ENCODE data around the gene KLF9. TPM values are rescaled to one million over a fixed set of nuclear protein-coding genes. Genes with fewer than 3 reads are reported as not detected.

KLF9 gene
- total RNA-seq, 4 donors from 2014 or later = 71.5 to 198 (median 104) TPM

DNA sequence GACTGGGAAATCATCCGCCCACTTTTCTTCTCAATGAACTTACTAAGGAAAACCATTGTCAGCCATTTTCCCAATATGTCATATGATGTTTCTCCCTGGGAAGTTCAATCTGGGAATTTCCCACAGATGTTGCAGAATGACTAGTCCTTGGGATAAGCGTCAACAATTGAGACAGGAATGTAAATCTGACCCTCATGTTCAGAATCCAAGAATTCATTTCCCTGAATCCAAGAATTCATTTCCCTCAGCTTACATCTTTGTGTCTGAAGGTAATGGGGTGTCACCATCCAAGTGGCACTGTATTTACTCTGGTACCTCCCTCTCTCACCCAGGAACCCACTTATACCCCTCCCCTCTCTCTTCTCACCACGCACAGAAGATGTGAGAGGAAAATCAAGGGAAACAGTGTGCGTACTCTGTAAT is 7.4 kb downstream of the KLF9 start:
- TF ChIP-seq, protein P1, sequence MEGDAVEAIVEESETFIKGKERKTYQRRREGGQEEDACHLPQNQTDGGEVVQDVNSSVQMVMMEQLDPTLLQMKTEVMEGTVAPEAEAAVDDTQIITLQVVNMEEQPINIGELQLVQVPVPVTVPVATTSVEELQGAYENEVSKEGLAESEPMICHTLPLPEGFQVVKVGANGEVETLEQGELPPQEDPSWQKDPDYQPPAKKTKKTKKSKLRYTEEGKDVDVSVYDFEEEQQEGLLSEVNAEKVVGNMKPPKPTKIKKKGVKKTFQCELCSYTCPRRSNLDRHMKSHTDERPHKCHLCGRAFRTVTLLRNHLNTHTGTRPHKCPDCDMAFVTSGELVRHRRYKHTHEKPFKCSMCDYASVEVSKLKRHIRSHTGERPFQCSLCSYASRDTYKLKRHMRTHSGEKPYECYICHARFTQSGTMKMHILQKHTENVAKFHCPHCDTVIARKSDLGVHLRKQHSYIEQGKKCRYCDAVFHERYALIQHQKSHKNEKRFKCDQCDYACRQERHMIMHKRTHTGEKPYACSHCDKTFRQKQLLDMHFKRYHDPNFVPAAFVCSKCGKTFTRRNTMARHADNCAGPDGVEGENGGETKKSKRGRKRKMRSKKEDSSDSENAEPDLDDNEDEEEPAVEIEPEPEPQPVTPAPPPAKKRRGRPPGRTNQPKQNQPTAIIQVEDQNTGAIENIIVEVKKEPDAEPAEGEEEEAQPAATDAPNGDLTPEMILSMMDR (IDR thresholded peaks at IDR 0.05) = no peak
- TF ChIP-seq POLR2A (IDR thresholded peaks at IDR 0.05) = no peak
- intact Hi-C loops (cut with DNase I; ENCODE audit: low total_unique reads) = no loop called here
- 55 to 58% methylated on average over 4 of the region's 4 CpGs for WGBS, 2 donors
- no peak for DNase-seq (ENCODE audit: low spot score in 2 of 2)
- no peak overlapping the region for H3K4me3 ChIP-seq (ENCODE audit: low read depth, poor library complexity, severe bottlenecking)

DNA sequence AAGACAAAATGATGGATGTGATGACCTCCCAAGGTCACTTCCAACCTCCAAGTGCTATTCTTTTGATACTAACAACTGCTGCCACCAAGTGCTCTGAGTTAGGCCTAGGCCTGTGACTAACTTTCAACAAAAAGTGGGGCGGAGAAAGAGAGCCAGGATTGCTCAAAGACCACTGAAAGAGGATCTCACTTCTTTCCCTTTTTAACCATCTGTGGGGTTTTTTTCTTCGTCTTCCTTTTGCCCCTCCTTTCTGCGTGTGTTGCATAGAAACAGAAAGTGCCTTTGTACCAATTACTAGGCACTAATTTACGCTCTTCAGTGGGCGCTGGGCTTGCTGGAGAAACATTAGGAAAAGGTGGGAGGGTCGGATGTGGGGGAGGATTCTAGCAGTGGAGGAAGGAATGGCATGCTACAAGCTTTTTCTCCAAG is 8.0 kb downstream of the KLF9 start:
- H3K4me3 ChIP-seq (ENCODE audit: low read depth, poor library complexity, severe bottlenecking) = no peak overlapping the region
- WGBS, 2 donors = 47 to 63% methylated on average over 6 of the region's 6 CpGs
- no peak for DNase-seq (ENCODE audit: low spot score in 2 of 2)
- TF ChIP-seq, protein P1 (IDR thresholded peaks at IDR 0.05) = no peak
- TF ChIP-seq POLR2A (IDR thresholded peaks at IDR 0.05) = no peak
- intact Hi-C loops (cut with DNase I; ENCODE audit: low total_unique reads) = no loop called here

DNA sequence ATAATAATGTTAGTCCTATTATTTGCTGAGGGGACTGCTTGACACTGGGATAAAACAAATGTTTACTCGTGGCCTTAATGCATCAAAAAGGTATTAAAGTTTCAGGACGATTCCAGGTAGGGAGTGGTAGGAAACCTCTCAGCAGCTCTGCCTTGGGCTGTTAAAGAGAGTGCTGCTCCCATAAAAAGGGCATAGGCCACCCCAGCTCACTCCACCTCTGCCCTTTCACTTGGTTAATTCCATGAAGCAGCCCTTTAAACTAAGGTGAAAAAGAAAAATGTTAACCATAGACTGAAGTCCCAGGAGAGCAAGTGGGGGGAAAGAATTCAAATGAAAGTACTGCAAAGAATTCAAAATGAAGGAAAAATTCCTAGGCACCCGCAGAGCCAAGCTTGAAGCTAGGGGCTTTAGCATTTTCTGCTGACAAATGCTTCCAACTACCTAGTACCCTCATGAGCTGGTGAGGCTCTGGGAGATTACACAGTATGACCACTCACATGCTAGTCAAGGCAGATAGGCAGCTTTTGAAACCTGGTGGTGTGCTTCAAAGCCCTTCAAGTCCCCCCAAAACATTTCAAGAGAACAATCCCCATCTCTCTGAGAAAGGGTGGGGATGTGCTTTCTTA is 8.5 kb downstream of the KLF9 start:
- no peak overlapping the region for H3K4me3 ChIP-seq (ENCODE audit: low read depth, poor library complexity, severe bottlenecking)
- peak in 1 of 2 donors; percentile 14 for DNase-seq (ENCODE audit: low spot score in 2 of 2)
- WGBS, 2 donors = 66 to 68% methylated on average over 3 of the region's 3 CpGs
- TF ChIP-seq POLR2A (IDR thresholded peaks at IDR 0.05) = no peak
- TF ChIP-seq, protein P1 (IDR thresholded peaks at IDR 0.05) = no peak
- intact Hi-C loops (cut with DNase I; ENCODE audit: low total_unique reads) = no loop called here

DNA sequence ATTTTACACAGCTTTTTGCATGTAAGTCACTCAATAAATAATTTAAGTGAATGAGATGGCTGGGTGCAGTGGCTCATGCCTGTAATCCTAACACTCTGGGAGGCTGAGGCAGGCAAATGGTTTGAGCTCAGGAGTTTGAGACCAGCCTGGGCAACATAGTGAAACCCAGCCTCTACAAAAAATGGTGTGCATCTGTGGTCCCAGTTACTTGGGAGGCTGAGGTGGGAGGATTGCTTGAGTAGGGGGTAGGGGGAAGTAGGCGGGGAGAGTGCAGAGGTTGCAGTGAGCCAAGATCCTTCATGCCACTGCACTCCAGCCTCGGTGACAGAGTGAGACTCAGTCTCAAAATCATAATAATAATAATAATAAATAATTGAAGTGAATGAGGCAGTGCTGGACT is 10.2 kb downstream of the KLF9 start:
- intact Hi-C loops (cut with DNase I; ENCODE audit: low total_unique reads) = no loop called here

DNA sequence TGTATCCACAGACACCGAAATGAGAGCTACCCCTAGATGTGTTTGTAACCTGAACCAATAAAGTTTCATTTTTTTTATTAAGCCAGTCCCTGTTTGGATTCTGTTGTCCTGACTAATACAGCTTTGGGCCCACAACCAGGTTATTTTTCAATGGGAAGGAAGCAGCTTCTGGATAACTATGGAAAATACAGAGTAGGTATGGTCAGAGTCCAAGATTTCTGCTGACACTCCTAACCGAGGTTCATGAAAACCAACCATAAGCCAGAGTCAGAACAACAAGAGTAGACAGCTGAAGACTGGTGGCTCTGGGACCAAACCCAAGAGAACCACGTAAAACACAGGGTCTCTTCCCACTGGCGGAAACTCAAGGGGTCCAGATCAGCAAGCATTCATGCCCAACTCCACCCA is 10.8 kb downstream of the KLF9 start:
- H3K4me3 ChIP-seq (ENCODE audit: low read depth, poor library complexity, severe bottlenecking) = no peak overlapping the region
- intact Hi-C loops (cut with DNase I; ENCODE audit: low total_unique reads) = no loop called here
- DNase-seq (ENCODE audit: low spot score in 2 of 2) = peak in 1 of 2 donors; percentile 25
- 45 to 50% methylated on average over 4 of the region's 4 CpGs for WGBS, 2 donors
- TF ChIP-seq, protein P1 (IDR thresholded peaks at IDR 0.05) = no peak
- no peak for TF ChIP-seq POLR2A (IDR thresholded peaks at IDR 0.05)

More for the DNA sequence above, 10.2 kb downstream of the KLF9 start:
- 76 to 83% methylated on average over 2 of the region's 2 CpGs for WGBS, 2 donors
- no peak overlapping the region for H3K4me3 ChIP-seq (ENCODE audit: low read depth, poor library complexity, severe bottlenecking)
- no peak for DNase-seq (ENCODE audit: low spot score in 2 of 2)
- TF ChIP-seq POLR2A (IDR thresholded peaks at IDR 0.05) = no peak
- TF ChIP-seq, protein P1 (IDR thresholded peaks at IDR 0.05) = no peak

DNA sequence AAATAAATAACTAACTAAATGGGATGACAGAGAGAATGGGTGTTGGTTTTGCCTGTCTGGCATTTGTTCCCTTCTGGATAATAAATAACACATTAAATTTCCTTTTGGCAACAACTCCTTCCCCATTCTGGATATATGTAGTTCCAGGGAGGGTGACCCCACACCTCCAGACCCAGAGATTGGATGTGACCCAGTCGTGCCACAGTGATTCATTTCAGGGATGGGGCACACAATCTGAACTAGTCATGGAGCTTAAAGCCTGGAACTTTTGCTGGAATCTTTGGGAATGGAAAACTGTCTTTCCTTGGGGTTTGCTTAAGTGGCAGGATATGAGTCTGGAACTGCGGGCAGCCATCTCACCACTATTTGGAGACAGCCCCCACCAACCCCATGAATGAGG is 11.3 kb downstream of the KLF9 start:
- intact Hi-C loops (cut with DNase I; ENCODE audit: low total_unique reads) = no loop called here
- DNase-seq (ENCODE audit: low spot score in 2 of 2) = peak in 1 of 2 donors; percentile 63
- no peak for TF ChIP-seq POLR2A (IDR thresholded peaks at IDR 0.05)
- TF ChIP-seq, protein P1 (IDR thresholded peaks at IDR 0.05) = no peak
- no peak overlapping the region for H3K4me3 ChIP-seq (ENCODE audit: low read depth, poor library complexity, severe bottlenecking)
- WGBS, 2 donors = 39 to 50% methylated on average over 2 of the region's 2 CpGs

Measured in lower leg skin (tissue), 4 donors.